Measurements from ENCODE around the gene CRLF2.
"Not testable (repeated sequence)": the region's sequence is repeated elsewhere in the genome, so short reads cannot be mapped to it uniquely, and the experiment has no call there.

CRLF2 gene

DNA sequence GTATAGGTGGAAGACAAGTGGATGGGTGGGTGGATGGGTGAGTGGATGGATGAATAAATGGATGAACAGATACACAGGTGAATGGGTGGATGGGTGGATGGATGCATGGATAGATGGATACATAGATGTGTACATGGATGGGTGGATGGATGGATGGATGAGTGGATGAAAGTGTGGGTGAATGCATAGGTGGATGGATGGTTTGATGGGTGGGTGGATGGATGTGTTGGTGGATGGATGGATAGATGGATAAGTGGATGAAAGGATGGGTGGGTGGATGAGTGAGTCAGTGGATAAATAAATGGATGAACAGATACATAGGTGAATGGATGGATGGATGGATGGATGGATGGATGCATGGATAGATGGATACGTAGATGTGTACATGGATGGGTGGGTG lies 1.6 kb downstream of the CRLF2 start:
- DNase-seq: no peak

DNA sequence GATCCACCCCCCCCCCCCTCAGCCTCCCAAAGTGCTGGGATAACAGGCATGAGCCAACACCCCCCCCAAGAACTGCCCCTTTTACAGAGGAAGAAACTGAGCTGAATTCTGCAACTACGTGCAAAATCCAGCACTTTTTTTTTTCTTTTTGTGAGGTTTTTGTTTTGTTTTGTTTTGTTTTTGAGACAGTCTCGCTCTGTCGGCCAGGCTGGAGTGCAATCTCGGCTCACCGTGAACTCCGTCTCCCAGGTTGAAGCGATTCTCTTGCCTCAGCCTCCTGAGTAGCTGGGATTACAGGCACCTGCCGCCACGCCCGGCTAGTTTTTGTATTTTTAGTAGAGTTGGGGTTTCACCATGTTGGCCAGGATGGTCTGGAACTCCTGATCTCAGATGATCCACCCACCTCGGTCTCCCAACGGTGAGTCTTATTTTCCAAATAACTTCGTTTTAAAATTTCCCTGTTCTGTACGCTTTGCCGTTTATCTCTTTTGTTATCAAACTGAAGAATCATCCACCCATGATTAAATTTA lies 4.9 kb downstream of the CRLF2 start:
- no peak for DNase-seq

DNA sequence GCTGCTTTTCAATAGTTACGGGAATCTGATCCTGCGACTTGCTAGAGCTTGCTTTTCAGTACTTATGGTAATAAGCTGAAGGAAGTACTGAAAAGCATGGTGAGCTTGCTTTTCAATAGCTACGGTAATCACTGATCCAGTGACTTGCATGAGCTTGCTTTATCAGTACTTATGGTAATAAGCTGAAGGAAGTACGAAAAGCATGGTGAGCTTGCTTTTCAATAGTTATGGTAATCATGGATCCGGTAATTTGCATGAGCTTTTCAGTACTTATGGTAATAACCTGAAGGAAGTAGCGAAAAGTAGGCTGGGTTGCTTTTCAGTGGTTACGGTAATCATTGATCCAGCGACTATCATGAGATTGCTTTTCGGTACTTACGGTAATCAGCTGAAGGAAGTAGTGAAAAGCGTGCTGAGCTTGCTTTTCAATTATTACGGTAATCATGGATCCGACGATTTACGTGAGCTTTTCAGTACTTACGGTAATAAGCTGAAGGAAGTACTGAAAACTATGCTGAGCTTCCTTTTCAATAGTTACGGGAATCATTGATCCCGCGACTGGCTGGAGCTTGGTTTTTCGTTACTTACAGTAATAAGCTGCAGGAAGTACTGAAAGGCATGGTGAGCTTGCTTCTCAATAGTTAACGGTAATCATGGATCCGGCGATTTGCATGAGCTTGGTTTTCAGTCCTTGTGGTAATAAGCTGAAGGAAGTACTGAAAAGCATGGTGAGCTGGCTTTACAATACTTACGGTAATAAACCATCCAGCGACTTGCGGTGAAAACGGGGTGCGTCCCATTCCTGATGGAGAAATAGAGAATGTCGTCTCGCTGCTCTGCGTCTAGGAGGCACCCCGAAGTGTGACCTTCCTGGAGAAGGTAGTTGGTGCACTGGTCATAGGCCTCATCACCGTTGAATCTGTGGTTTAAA lies 6.5 kb downstream of the CRLF2 start:
- DNase-seq: no peak

DNA sequence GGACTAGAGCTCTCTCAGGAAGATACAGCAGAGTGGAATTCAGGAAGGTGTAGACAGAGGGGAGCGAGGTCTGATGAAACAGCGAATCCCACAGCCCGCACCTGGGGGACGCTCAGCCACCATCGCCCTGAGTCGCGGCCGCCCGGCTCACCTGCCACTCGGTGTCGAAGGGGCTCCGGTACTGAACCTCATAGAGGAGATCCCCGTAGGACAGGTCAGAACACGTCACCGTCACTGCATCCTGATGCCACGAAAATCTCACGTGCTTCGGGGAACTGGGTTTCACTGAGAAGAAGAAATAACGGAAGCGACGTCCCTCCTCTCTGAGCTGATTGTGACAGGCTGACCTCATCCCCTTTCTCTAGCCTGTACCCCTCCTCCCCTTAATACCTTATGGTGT lies 10.2 kb downstream of the CRLF2 start:
- no peak for DNase-seq

DNA sequence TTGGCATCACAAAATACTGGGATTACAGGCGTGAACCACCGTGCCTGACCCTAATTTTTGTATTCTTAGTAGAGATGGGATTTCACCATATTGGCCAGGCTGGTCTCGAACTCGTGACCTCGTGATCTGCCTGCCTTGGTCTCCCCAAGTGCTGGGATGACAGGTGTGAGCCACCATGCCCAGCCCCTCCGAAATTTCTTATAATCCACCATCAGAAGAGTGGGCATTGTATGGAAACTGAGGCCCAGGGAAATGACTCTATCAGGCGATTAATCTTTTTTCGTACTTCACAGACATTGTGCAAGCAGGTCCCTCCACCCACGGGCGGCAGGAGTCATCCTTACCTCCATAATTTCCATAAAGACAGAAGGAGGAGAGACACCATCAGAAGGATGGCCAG lies 16.0 kb downstream of the CRLF2 start:
- DNase-seq: no peak

DNA sequence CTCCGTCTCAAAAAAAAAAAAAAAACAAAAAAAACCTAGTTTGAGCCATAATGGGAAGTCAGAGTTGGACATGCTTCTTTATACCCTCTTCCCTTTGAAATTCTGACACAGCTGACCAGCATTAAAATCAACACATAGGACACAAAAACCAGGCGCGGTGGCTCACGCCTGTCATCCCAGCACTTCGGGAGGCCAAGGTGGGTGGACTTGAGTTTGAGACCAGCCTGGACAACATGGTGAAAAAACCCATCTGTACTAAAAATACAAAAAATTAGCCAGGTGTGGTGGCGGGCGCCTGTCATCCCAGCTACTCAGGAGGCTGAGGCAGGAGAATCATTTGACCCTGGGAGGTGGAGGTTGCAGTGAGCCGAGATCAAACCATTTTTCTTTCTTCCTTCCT lies 20.3 kb downstream of the CRLF2 start:
- not testable (repeated sequence) for DNase-seq

DNA sequence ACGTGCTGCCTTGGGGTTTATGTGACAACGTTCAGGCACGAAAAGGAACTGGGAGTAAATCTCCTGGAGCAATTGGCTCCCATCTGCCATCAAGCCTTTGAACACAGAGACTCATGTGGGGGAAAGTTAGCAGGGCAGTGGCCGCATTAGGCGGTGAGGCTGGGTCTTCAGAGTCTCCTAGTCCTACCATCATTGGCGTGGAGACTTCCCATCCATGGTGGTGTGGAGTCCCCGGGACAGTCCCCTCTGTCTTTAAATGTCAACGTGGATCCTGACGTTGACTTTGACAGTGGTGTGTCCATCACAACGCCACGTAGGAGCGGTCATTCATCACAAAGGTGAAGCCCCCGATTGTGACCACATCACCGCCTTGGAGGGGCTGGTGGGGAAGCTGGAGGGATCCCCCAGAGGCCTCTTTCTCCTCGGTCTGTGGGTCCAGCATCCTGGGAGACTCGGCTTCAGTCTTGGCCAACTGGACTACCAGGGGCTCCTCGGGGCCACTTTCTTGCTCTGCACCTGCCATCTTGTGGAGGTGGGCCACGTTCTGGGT lies 21.8 kb downstream of the CRLF2 start:
- DNase-seq: no peak

DNA sequence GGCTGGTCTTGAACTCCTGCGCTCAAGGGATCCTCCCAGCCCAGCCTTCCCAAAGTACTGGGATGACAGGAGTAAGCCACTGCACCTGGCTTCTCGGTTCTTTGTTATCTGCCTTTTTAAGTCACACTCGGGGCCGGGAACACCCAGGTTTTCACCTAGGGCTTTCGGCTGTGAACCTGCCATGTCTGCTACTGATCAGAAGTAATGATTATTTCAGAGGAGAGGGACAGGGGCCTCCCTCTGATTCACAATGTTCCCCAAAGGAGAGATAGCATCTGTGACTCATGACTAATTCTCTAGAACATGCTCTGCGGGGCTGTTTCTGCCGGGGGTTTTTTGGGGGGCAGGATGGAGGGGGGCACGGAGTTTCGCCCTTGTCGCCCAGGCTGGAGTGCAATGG lies 26.9 kb downstream of the CRLF2 start:
- no peak for DNase-seq

DNA sequence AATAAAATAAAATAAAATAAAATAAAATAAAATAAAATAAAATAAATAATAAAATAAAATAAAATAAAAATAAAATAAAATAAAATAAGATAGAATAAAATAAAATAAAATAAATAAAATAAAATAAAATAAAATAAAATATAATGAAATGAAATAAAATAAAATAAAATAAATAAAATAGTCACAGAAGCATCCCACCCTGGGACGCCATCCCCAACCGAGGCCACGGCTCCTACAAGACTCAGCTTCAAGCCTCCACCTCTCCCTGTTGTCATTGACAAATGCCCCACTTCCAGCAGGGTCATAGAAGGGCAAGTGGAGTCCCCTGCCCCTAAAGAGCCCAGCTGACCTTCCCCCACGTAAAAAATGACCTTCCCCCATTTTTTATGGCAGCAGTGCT lies 30.2 kb downstream of the CRLF2 start:
- no peak for DNase-seq

DNA sequence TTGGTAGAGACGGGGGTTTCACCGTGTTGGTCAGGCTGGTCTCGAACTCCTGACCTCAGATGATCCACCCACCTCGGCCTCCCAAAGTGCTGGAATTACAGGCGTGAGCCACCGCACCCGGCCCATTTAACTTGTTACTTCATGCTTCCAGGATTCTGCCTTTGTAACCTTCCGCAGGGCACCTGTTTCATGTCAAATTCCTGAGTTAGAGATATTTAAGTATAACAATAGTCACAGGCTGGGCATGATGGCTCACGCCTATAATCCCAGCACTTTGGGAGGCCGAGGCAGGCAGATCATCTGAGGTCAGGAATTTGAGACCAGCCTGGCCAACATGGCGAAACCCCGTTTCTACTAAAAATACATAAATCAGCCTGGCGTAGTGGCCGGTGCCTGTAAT lies 30.8 kb downstream of the CRLF2 start:
- DNase-seq: not testable (repeated sequence)

DNA sequence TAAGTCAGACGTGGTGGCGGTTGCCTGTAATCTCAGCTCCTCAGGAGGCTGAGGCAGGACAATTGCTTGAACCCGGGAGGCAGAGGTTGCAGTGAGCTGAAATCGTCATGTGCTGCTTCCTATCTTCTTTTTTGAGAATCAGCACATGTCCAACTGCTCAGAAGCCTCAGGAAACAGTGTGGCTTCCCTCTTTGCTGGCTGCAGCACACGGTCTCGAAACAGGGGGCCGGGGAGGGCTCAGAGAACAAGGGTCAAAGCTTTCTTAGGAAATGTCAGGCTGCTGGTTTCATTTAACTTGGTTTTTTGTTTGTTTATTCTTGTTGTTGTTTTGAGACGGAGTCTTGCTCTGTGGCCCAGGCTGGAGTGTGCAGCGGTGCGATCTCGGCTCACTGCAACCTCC lies 31.3 kb downstream of the CRLF2 start:
- no peak for DNase-seq

DNA sequence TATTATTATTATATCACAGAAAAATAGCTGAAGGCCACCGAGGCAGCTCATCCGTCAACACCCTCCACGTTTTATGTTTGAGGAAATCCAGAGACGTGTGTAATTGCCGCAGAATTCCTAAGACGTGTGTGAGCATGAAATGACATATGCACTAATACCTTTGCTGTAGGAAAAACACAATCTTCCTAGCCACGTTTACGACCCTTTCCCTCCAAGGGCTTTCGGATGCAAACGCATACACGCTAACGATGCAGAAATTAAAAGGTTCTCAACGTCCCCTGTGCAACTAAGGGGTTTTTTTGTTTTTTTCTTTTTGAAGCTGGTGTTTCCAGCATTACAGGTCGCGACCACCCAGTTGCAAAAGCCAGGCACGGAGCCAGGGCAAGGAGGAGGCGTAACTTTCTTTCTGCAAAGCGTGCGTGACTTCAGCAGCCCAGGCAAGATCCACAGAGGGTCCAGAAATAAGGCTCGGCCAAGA lies 33.8 kb downstream of the CRLF2 start:
- no peak for DNase-seq

DNA sequence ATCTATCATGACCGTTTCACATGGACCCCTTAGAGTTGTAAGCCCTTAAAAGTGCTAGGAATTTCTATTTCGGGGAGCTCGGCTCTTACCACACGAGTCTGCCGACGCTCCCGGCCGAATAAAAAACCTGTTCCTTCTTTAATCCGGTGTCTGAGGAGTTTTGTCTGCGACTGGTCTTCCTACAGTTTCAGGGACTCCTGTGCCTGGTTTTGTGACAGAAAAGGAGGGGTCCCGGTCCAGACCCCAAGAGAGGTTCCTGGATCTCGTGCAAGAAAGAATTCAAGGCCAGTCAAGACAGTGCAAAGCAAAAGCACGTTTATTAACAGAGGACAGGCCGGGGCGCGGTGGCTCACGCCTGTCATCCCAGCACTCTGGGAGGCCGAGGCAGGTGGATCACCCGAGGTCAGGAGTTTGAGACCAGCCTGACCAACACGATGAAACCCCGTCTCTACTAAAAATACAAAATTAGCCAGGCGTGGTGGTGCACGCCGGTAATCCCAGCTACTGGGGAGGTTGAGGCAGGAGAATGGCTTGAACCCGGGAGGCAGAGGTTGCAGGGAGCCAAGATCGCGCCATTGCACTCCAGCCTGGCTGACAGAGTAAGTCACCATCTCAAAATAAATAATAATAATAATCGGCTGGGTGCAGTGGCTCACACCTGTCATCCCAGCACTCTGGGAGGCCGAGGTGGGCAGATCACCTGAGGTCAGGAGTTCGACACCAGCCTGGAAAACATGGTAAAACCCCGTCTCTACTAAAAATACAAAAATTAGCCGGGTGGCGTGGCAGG lies 35.7 kb downstream of the CRLF2 start:
- not testable (repeated sequence) for DNase-seq

DNA sequence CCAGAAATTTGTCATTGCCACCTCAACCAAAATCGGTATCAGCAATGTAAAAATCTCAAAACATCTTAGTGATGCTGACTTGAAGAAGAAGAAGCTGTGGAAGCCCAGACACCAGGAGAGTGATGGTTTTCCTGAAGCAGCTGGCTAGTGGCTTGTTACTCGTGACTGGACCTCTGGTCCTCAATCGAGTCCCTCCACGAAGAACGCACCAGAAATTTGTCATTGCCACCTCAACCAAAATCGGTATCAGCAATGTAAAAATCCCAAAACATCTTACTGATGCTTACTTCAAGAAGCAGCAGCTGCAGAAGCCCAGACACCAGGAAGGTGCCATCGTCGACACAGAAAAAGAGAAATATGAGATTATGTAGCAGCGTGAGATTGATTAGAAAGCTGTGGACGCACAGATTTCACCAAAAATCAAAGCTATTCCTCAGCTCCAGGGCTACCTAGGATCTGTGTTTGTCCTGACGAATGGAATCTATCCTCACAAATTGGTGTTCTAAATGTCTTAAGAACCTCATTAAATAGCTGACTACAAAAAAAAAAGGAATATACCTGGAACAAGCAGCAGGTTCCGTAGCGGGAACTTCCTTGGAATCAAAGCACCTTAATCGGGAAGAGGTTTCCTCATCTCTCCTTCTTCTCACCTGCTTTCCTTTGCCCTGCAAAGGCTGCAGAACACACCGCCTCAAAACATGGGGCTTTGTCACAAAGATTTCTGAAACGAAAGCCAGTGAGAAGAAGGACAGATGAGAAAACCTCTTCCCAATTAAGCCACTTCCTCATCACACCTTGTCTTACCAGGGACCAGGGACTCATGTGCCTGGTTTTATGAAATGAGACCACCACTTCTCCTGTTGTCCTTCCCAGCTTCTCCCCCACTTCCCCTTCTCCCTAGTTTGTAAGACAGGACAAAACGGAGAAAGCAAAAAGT lies 37.6 kb downstream of the CRLF2 start:
- DNase-seq: not testable (repeated sequence)

DNA sequence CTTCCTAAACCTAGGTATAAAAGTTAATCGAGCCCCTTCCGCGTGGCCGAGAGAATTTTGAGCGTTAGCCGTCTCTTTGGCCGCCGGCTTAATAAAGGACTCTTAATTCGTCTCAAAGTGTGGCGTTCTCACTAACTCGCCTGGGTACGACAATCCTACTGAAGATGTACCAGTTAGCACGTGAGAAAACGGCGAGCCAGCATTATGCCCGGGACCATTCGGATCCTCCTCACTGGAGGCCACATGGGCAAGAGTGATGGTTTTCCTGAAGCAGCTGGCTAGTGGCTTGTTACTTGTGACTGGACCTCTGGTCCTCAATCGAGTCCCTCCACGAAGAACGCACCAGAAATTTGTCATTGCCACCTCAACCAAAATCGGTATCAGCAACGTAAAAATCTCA lies 39.0 kb downstream of the CRLF2 start:
- not testable (repeated sequence) for DNase-seq

DNA sequence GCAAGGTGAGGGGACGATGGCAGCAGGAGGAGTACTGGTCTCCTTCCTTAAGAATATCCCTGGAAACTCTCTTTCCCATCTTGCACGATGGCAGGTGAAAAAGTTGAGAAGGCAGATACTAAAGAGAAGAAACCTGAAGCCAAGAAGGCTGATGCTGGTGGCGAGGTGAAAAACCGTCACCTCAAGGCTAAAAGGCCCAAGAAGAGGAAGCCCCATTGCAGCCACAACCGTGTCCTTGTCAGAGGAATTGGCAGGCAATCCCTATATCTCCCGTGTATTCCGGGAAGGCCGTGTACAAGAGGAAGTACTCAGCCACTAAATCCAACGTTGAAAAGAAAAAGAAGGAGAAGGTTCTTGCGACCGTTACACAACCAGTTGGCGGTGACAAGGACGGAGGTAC lies 40.0 kb downstream of the CRLF2 start:
- no peak for DNase-seq

DNA sequence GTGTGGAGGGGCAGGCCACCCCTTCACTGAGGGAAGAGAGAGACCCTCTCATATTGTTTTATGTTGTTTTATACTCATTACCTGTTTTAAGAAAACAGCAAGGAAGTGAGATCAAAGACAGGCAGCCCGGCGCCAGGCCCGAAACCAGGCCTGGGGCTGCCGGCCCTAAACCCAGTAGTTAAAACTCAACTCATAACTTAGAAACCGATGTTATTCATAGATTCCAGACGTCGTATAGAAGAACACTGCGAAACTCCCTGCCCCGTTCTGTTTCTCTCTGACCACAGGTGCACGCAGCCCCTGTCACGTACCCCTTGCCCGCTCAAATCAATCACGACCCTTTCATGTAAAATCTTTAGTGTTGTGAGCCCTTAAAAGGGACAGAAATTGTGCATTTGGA lies 40.5 kb downstream of the CRLF2 start:
- not testable (repeated sequence) for DNase-seq

DNA sequence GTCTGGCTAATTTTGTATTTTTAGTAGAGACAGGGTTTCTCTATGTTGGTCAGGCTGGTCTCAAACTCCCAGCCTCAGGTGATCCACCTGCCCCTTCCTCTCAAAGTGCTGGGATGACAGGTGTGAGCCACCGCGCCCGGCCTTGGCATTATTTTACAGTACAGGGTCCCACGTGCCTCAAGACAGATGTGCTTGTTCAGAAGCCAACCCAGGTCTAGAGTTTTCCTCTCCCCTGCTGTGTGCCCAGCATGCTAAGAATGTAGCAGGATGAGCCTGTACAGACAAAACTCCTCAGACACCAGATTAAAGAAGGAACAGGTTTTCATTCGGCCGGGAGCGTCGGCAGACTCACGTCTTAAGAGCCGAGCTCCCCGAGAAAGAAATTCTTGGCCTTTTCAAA lies 42.2 kb downstream of the CRLF2 start:
- DNase-seq: no peak

DNA sequence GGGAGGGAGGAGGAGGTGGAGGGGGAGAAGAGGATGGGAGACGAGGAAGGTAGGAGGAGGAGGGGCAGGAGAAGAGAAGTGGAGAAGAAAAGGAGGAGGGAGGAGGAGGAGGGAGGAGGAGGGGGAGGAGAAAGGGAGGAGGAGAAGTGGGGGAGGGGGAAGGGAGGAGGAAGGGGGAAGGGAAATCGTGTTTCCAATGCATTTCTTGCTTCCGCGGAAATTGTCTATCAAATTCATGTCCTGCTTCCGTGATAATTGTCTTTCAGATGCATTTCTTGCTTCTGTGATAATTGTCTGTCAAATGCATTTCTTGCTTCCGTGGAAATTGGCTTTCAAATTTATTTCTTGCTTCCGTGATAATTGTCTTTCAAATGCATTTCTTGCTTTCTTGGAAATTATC lies 43.3 kb downstream of the CRLF2 start:
- DNase-seq: no peak

DNA sequence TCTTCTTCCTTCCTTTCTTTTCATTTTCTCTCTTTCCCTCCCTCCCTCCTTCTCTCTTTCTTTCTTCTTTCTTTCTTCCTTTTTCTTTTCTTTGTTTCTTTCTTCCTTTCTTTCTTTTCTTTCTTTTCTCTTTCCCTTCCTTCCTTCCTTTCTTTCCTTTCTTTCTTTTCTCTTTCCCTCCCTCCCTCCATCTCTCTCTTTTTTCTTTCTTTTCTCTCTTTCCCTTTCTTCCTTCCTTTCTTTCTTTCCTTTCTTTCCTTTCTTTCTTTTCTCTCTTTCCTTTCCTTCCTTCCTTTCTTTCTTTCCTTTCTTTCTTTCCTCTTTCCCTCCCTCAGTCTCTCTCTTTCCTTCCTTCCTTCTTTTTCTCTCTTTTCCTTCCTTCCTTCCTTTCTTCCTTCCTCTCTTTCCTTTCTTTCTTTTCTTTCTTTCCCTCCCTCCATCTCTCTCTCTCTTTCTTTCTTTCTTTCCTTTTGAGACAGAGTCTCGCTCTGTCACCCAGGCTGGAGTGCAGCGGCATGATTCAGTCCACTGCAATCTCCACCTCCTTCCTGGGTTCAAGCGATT lies 44.4 kb downstream of the CRLF2 start:
- no peak for DNase-seq

DNA sequence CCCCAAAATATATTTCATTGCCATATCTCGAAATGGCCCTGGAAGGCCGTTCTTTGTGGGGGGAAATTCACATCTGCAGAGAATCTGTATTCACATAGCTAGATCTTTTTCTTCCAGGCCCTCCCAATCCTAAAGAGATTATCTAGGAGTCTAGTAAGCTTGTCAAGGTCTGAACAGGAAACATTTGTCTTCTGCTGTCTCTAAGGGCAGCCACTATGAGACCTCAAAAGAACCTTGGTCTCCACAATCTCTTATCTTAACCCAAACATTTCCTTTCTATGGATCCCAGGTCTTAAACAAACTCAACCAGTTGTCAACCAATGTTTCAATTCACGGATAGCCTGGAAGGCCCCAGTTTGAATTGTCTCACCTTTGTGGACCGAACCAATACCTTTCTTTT lies 45.0 kb downstream of the CRLF2 start:
- DNase-seq: no peak

Measured in NCI-H526 treated with DMSO at 0.1 percent for 48 hours (cell line).